GM21619 (cell line): ENCODE data around the gene CABLES1.

ENCODE experiments used
- ATAC-seq: cut with Tn5 transposase; IDR thresholded peaks from one replicate; pipeline ENCODE4 v1.9.1; 2021; ENCODE audit not compliant: unreplicated experiment

The CABLES1 gene

GRCh38 chr18:23193742-23194141, 58.5 kb downstream of the CABLES1 start:
- ATAC-seq = no peak

- no peak for ATAC-seq
Measured at GRCh38 chr18:23194155-23194996, 59.1 kb downstream of the CABLES1 start.

- ATAC-seq = no peak
Measured at GRCh38 chr18:23194997-23195957, 60.0 kb downstream of the CABLES1 start.

GRCh38 chr18:23196119-23197007, 61.1 kb downstream of the CABLES1 start:
- no peak for ATAC-seq

GRCh38 chr18:23198217-23198845, 63.0 kb downstream of the CABLES1 start:
- ATAC-seq = no peak

GRCh38 chr18:23200756-23201155, 65.5 kb downstream of the CABLES1 start:
- ATAC-seq = no peak

- ATAC-seq = no peak
Measured at GRCh38 chr18:23201741-23202140, 66.5 kb downstream of the CABLES1 start.

GRCh38 chr18:23203891-23204432, 68.7 kb downstream of the CABLES1 start:
- ATAC-seq = no peak

GRCh38 chr18:23204589-23205235, 69.4 kb downstream of the CABLES1 start:
- no peak for ATAC-seq

GRCh38 chr18:23205980-23206379, 70.7 kb downstream of the CABLES1 start:
- no peak for ATAC-seq

GRCh38 chr18:23207191-23207955, 72.1 kb downstream of the CABLES1 start:
- no peak for ATAC-seq

- ATAC-seq = no peak
Measured at GRCh38 chr18:23207994-23208393, 72.7 kb downstream of the CABLES1 start.

GRCh38 chr18:23208600-23208999, 73.3 kb downstream of the CABLES1 start:
- ATAC-seq = no peak

GRCh38 chr18:23209031-23209430, 73.7 kb downstream of the CABLES1 start:
- no peak for ATAC-seq

- no peak for ATAC-seq
Measured at GRCh38 chr18:23209796-23210195, 74.5 kb downstream of the CABLES1 start.

GRCh38 chr18:23210526-23210925, 75.2 kb downstream of the CABLES1 start:
- ATAC-seq = no peak

GRCh38 chr18:23211146-23211545, 75.9 kb downstream of the CABLES1 start:
- ATAC-seq = no peak

GRCh38 chr18:23212161-23212560, 76.9 kb downstream of the CABLES1 start:
- no peak for ATAC-seq

- ATAC-seq = no peak
Measured at GRCh38 chr18:23213200-23213599, 77.9 kb downstream of the CABLES1 start.
